HEK293 (cell line): ENCODE results near the gene C5orf15.

Experiments used
- CTCF ChIA-PET: fragments of 350-600 bp; formaldehyde crosslinking; extraction: SDS; loops from one replicate; lab custom pipeline; 2021; ENCODE audit warnings: antibody characterized with exemption; lab: Yijun Ruan, JAX
- POLR2A ChIA-PET: fragments of 300-600 bp; formaldehyde crosslinking; extraction: SDS; loops from one replicate; lab custom pipeline; 2020; ENCODE audit warnings: antibody characterized with exemption, inconsistent platforms; lab: Yijun Ruan, JAX
- H3K27ac ChIP-seq: fragments of 200-500 bp; sonication (Bioruptor generic); 2 replicates; pipeline ENCODE4 v1.5.1; 2014; ENCODE audit warnings: low read depth, low read length, control low read depth, inconsistent platforms; ENCODE audit errors: extremely low read depth
- H3K36me3 ChIP-seq, 2 experiments: fragments of 200-500 bp in 1 of 2; sonication (Bioruptor generic) in 1 of 2; 1 replicate in 1 of 2; 2 replicates in 1 of 2; pipeline ENCODE4 v1.5.1; 2014 to 2017; ENCODE audit warnings: inconsistent platforms in 2 of 2, low read length in 2 of 2; ENCODE audit not compliant: control insufficient read depth in 2 of 2, insufficient read depth in 1 of 2
- H3K4me1 ChIP-seq: fragments of 200-500 bp; sonication (Bioruptor generic); 2 replicates; pipeline ENCODE4 v1.5.1; 2014; ENCODE audit warnings: mild to moderate bottlenecking, low read length, inconsistent platforms; ENCODE audit not compliant: control insufficient read depth, insufficient read depth
- H3K4me3 ChIP-seq: 2 replicates; pipeline ENCODE4 v1.5.1; 2011; ENCODE audit warnings: low read depth, mild to moderate bottlenecking, control low read depth, low read length, moderate library complexity
- H3K9me3 ChIP-seq: fragments of 200-500 bp; sonication (Bioruptor generic); 2 replicates; pipeline ENCODE4 v1.5.1; 2014; ENCODE audit warnings: low read depth, low read length, inconsistent platforms; ENCODE audit not compliant: control insufficient read depth, insufficient read depth
- AEBP2 ChIP-seq: fragments of 450-650 bp; formaldehyde crosslinking; IDR thresholded peaks from 2 replicates; pipeline ENCODE4 v1.5.1; 2016; ENCODE audit warnings: missing biosample characterization, missing genetic modification characterization, borderline replicate concordance
- EGR2 ChIP-seq: fragments of 450-650 bp; formaldehyde crosslinking; IDR thresholded peaks from 2 replicates; pipeline ENCODE4 v1.5.1; 2016; ENCODE audit warnings: low read depth, missing biosample characterization, missing genetic modification characterization
- PRDM1 ChIP-seq: fragments of 450-650 bp; formaldehyde crosslinking; IDR thresholded peaks from 2 replicates; pipeline ENCODE4; 2016; ENCODE audit warnings: missing biosample characterization, missing genetic modification characterization
- PRDM10 ChIP-seq: fragments of 450-650 bp; formaldehyde crosslinking; IDR thresholded peaks from 2 replicates; pipeline ENCODE4 v1.5.1; 2016; ENCODE audit warnings: missing biosample characterization, missing genetic modification characterization
- SCRT1 ChIP-seq: fragments of 450-650 bp; formaldehyde crosslinking; IDR thresholded peaks from 2 replicates; pipeline ENCODE4 v1.5.1; 2016; ENCODE audit warnings: missing biosample characterization, missing genetic modification characterization, borderline replicate concordance
- ZBTB1 ChIP-seq: fragments of 450-650 bp; formaldehyde crosslinking; IDR thresholded peaks from 2 replicates; pipeline ENCODE4 v1.5.1; 2016; ENCODE audit warnings: missing biosample characterization, missing genetic modification characterization
- ZBTB26 ChIP-seq: fragments of 450-650 bp; formaldehyde crosslinking; optimal IDR thresholded peaks from 2 replicates; pipeline ENCODE3; 2016; ENCODE audit warnings: missing biosample characterization, mild to moderate bottlenecking, missing genetic modification characterization
- ZIC2 ChIP-seq: fragments of 450-650 bp; formaldehyde crosslinking; IDR thresholded peaks from 2 replicates; pipeline ENCODE4 v1.5.1; 2016; ENCODE audit warnings: missing biosample characterization, missing genetic modification characterization
- ZNF133 ChIP-seq: fragments of 450-650 bp; formaldehyde crosslinking; IDR thresholded peaks from 2 replicates; pipeline ENCODE4 v1.5.1; 2016; ENCODE audit warnings: missing biosample characterization, missing genetic modification characterization
- ZNF18 ChIP-seq: fragments of 450-650 bp; formaldehyde crosslinking; IDR thresholded peaks from 2 replicates; pipeline ENCODE4 v1.5.1; 2016; ENCODE audit warnings: missing biosample characterization, missing genetic modification characterization
- ZNF221 ChIP-seq: fragments of 450-650 bp; formaldehyde crosslinking; IDR thresholded peaks from 2 replicates; pipeline ENCODE4 v1.5.1; 2017; ENCODE audit warnings: missing biosample characterization, missing genetic modification characterization, borderline replicate concordance
- ZNF341 ChIP-seq: fragments of 450-650 bp; formaldehyde crosslinking; IDR thresholded peaks from 2 replicates; pipeline ENCODE4; 2016; ENCODE audit warnings: low read depth, missing biosample characterization, missing genetic modification characterization
- ZNF423 ChIP-seq: fragments of 450-650 bp; formaldehyde crosslinking; IDR thresholded peaks from 2 replicates; pipeline ENCODE4 v1.5.1; 2016; ENCODE audit warnings: missing biosample characterization, missing genetic modification characterization
- ZNF433 ChIP-seq: fragments of 450-650 bp; formaldehyde crosslinking; IDR thresholded peaks from 2 replicates; pipeline ENCODE4 v1.5.1; 2016; ENCODE audit warnings: missing biosample characterization, missing genetic modification characterization, low read depth
- ZNF530 ChIP-seq: fragments of 450-650 bp; formaldehyde crosslinking; IDR thresholded peaks from 2 replicates; pipeline ENCODE4 v1.5.1; 2016; ENCODE audit warnings: low read depth, missing biosample characterization, missing genetic modification characterization
- ZNF639 ChIP-seq: fragments of 450-650 bp; formaldehyde crosslinking; IDR thresholded peaks from 2 replicates; pipeline ENCODE4 v1.5.1; 2016; ENCODE audit warnings: missing biosample characterization, missing genetic modification characterization
- ZNF654 ChIP-seq: fragments of 450-650 bp; formaldehyde crosslinking; IDR thresholded peaks from 2 replicates; pipeline ENCODE4 v1.5.1; 2016; ENCODE audit warnings: low read depth, missing biosample characterization, missing genetic modification characterization

C5orf15 gene

GRCh38 chr5:133967698-133968203, 674 bp downstream of the C5orf15 start:
- TF ChIP-seq PRDM10 = peak; percentile 95
- 0 out of 2 replicates have a peak, but pooled peaks have one; percentile 21 for TF ChIP-seq ZNF423 (tag by site-specific recombination)
- no peak for TF ChIP-seq ZNF133 (tag by site-specific recombination)
- no peak for TF ChIP-seq ZBTB26 (tag by site-specific recombination)
- no peak for TF ChIP-seq ZNF433 (tag by site-specific recombination)
- TF ChIP-seq PRDM1 (tag by site-specific recombination) = peak; percentile 26; the same call in 1 of the 2 replicates
- no peak for TF ChIP-seq AEBP2 (tag by site-specific recombination)
- TF ChIP-seq ZNF341 = 0 out of 2 replicates have a peak, but pooled peaks have one; percentile 9
- no peak for TF ChIP-seq ZNF639
- TF ChIP-seq ZIC2 = no peak
- TF ChIP-seq, all 188 proteins: peak for 4
- Histone ChIP-seq H3K4me1 (peaks cover 1% of the 10 kb centered on the region), H3K36me3 (peaks cover 8 to 17% of the 10 kb centered on the region in 2 experiments), H3K9me3 (no peaks in the 10 kb centered on the region), H3K27ac (peak overlapping the region; percentile 92), H3K4me3 (peak overlapping the region; percentile 74)
- CTCF ChIA-PET = no interaction called here
- POLR2A ChIA-PET = no interaction called here

- ChIA-PET POLR2A (no interaction called here), CTCF (no interaction called here)
- H3K4me1 ChIP-seq = peaks cover 7% of the 10 kb centered on the region
- H3K9me3 ChIP-seq = no peaks in the 10 kb centered on the region
- H3K27ac ChIP-seq = no peak overlapping the region
- TF ChIP-seq ZNF654 (no peak), ZNF221 (tag by site-specific recombination) (no peak), ZBTB1 (no peak), ZNF18 (tag by site-specific recombination) (no peak), SCRT1 (tag by site-specific recombination) (no peak), ZNF530 (no peak), EGR2 (no peak)
- H3K36me3 ChIP-seq = peaks cover 8 to 11% of the 10 kb centered on the region in 2 experiments
- no peak overlapping the region; the same call in 1 of the 2 replicates for H3K4me3 ChIP-seq
Observed at GRCh38 chr5:133967124-133967523, 1.3 kb downstream of the C5orf15 start.
